ENCODE measurements around the gene GALNT17.

GALNT17 gene

DNA sequence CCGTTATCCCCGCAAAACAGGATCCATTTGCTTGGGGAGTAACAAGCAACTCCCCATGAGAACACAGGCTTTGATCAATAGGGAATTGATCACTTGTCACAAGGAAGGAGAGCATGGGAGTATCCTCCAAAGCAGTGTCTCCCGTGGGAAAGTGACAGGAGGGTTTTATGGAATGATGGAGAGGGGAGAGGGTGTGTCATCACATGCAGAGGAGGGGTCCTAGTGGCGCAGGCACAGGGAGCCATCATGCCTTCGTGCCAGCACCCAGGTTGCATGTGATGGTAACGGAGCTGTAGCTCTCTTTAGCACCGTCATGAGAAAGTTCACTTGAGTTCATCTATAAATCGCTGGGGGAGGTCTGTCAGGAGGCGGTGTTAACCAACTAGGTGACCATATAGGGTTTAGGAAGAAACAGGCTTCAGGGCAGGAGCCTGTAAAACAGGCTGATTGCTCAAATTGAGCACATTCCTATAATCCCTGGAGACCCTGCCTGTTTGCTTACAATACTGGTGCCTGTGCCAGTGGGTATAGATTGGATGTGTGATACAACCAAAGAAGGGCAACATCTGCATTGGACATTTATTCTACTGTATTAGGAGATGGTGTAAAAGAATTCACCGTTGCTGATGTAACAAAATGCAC is 428.5 kb downstream of the GALNT17 start:
- H3K4me2 ChIP-seq (ENCODE audit: low read depth, low read length): no peak overlapping the region
- DNase-seq: no peak
- H3K9me2 ChIP-seq (replicated peaks; ENCODE audit: insufficient read depth, low read length): no peaks in the 10 kb centered on the region
- H2AFZ ChIP-seq (ENCODE audit: low read length): no peak overlapping the region
- H3K27ac ChIP-seq (ENCODE audit: low read length): no peak overlapping the region
- H3K9me3 ChIP-seq (replicated peaks; ENCODE audit: insufficient read depth, low read length): no peaks in the 10 kb centered on the region
- H3F3A ChIP-seq (ENCODE audit: insufficient read depth, low read length): no peaks in the 10 kb centered on the region
- no peak for TF ChIP-seq EZH2 (optimal IDR thresholded peaks at IDR 0.05; ENCODE audit: low read depth, low read length)
- TF ChIP-seq EZH2phosphoT487 (IDR thresholded peaks at IDR 0.05; ENCODE audit: low read length): no peak
- TF ChIP-seq, protein P1, sequence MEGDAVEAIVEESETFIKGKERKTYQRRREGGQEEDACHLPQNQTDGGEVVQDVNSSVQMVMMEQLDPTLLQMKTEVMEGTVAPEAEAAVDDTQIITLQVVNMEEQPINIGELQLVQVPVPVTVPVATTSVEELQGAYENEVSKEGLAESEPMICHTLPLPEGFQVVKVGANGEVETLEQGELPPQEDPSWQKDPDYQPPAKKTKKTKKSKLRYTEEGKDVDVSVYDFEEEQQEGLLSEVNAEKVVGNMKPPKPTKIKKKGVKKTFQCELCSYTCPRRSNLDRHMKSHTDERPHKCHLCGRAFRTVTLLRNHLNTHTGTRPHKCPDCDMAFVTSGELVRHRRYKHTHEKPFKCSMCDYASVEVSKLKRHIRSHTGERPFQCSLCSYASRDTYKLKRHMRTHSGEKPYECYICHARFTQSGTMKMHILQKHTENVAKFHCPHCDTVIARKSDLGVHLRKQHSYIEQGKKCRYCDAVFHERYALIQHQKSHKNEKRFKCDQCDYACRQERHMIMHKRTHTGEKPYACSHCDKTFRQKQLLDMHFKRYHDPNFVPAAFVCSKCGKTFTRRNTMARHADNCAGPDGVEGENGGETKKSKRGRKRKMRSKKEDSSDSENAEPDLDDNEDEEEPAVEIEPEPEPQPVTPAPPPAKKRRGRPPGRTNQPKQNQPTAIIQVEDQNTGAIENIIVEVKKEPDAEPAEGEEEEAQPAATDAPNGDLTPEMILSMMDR (IDR thresholded peaks at IDR 0.05; ENCODE audit: low read length): no peak
- no peaks in the 10 kb centered on the region for H3K27me3 ChIP-seq (replicated peaks; ENCODE audit: insufficient read depth, low read length)
- no peaks in the 10 kb centered on the region for H3K36me3 ChIP-seq (replicated peaks; ENCODE audit: insufficient read depth, low read length)
- H4K20me1 ChIP-seq (ENCODE audit: insufficient read depth, low read length): no peaks in the 10 kb centered on the region
- H3K4me1 ChIP-seq (ENCODE audit: low read length): no peaks in the 10 kb centered on the region
- H3K9ac ChIP-seq (ENCODE audit: low read length): no peak overlapping the region
- H3K4me3 ChIP-seq (ENCODE audit: low read length): no peak overlapping the region
- no peaks in the 10 kb centered on the region for H3K79me2 ChIP-seq (ENCODE audit: low read length)

DNA sequence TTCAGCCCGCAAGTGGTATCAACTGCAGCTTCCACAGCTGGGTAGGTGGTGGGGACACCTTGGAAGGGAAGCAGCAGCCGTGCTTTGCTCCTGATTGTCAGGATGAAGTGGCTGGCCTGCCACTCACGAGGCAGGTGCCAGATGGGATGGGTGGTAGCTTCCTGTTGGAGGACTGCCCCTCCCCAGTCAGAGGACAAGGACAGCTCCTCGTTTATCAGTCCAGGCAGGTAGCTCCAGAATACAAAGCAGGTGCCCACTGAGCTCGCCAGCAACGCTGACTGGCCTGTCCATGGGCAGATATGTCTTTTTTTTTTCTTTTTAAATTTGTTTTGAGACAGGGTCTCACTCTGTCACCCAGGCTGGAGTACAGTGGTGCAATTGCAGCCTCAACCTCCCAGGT is 431.3 kb downstream of the GALNT17 start:
- Histone ChIP-seq H3K9me3 (replicated peaks; ENCODE audit: insufficient read depth, low read length) (no peaks in the 10 kb centered on the region), H3F3A (ENCODE audit: insufficient read depth, low read length) (no peaks in the 10 kb centered on the region), H3K36me3 (replicated peaks; ENCODE audit: insufficient read depth, low read length) (no peaks in the 10 kb centered on the region), H3K9me2 (replicated peaks; ENCODE audit: insufficient read depth, low read length) (no peaks in the 10 kb centered on the region), H3K27me3 (replicated peaks; ENCODE audit: insufficient read depth, low read length) (no peaks in the 10 kb centered on the region), H3K9ac (ENCODE audit: low read length) (no peak overlapping the region), H3K4me3 (ENCODE audit: low read length) (no peak overlapping the region), H3K4me1 (ENCODE audit: low read length) (no peaks in the 10 kb centered on the region), H3K4me2 (ENCODE audit: low read depth, low read length) (no peak overlapping the region), H3K27ac (ENCODE audit: low read length) (no peak overlapping the region), H3K79me2 (ENCODE audit: low read length) (no peaks in the 10 kb centered on the region), H4K20me1 (ENCODE audit: insufficient read depth, low read length) (no peaks in the 10 kb centered on the region), H2AFZ (ENCODE audit: low read length) (no peak overlapping the region)
- DNase-seq: no peak
- TF ChIP-seq EZH2phosphoT487 (IDR thresholded peaks at IDR 0.05; ENCODE audit: low read length) (no peak), EZH2 (optimal IDR thresholded peaks at IDR 0.05; ENCODE audit: low read depth, low read length) (no peak)
- TF ChIP-seq, protein P1 (IDR thresholded peaks at IDR 0.05; ENCODE audit: low read length): no peak

DNA sequence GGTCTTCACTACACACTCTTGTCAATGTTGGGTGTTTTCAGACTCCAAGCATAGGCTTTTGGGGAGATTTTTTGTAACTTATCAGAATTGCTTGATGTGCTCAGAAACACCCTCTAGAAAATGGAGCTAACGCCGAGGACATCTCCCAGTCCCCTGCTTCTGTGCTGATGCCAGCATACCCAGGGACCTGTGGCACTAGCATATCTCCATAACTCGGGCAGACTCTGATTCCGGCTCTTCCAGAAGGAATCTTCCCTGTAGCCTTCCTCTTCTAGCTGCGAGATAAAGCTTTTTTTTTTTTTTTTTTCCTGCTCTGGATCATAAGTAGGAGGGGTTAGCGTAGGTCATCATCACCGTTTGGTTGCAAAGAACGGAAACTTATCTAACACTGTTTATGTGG is 434.4 kb downstream of the GALNT17 start:
- Histone ChIP-seq H3F3A (ENCODE audit: insufficient read depth, low read length) (no peaks in the 10 kb centered on the region), H3K9me3 (replicated peaks; ENCODE audit: insufficient read depth, low read length) (no peaks in the 10 kb centered on the region), H3K4me3 (ENCODE audit: low read length) (no peak overlapping the region), H3K4me2 (ENCODE audit: low read depth, low read length) (no peak overlapping the region), H3K27me3 (replicated peaks; ENCODE audit: insufficient read depth, low read length) (no peaks in the 10 kb centered on the region), H3K27ac (ENCODE audit: low read length) (no peak overlapping the region), H2AFZ (ENCODE audit: low read length) (no peak overlapping the region), H4K20me1 (ENCODE audit: insufficient read depth, low read length) (no peaks in the 10 kb centered on the region), H3K36me3 (replicated peaks; ENCODE audit: insufficient read depth, low read length) (no peaks in the 10 kb centered on the region), H3K79me2 (ENCODE audit: low read length) (no peaks in the 10 kb centered on the region), H3K9me2 (replicated peaks; ENCODE audit: insufficient read depth, low read length) (no peaks in the 10 kb centered on the region), H3K9ac (ENCODE audit: low read length) (no peak overlapping the region), H3K4me1 (ENCODE audit: low read length) (no peaks in the 10 kb centered on the region)
- no peak for DNase-seq
- TF ChIP-seq EZH2phosphoT487 (IDR thresholded peaks at IDR 0.05; ENCODE audit: low read length) (no peak), EZH2 (optimal IDR thresholded peaks at IDR 0.05; ENCODE audit: low read depth, low read length) (no peak)
- TF ChIP-seq, protein P1 (IDR thresholded peaks at IDR 0.05; ENCODE audit: low read length): no peak
